HG02943 (cell line): ENCODE results near the gene CPT1B.

Experiments used
- ATAC-seq: cut with Tn5 transposase; IDR thresholded peaks from one replicate; pipeline ENCODE4 v1.9.1; 2021; ENCODE audit warnings: mild to moderate bottlenecking, low read depth, moderate library complexity; ENCODE audit not compliant: unreplicated experiment

Gene CPT1B

GRCh38 chr22:50587407-50587806 lies 9.2 kb upstream of the CPT1B start:
- no peak for ATAC-seq

- ATAC-seq, result no peak
Measured at GRCh38 chr22:50586416-50586815, 8.2 kb upstream of the CPT1B start.

GRCh38 chr22:50585781-50586180 lies 7.6 kb upstream of the CPT1B start:
- no peak for ATAC-seq

- no peak for ATAC-seq
Measured at GRCh38 chr22:50585238-50585637, 7.0 kb upstream of the CPT1B start.

- no peak for ATAC-seq
Measured at GRCh38 chr22:50584106-50585096, 6.2 kb upstream of the CPT1B start.

- ATAC-seq, result peak; percentile 14
Measured at GRCh38 chr22:50583294-50583861, 5.2 kb upstream of the CPT1B start.

GRCh38 chr22:50582493-50583293 lies 4.5 kb upstream of the CPT1B start, which contains the start of gene CHKB:
CHKB (minus strand) TSS chr22:50582849; CDS start chr22:50582781, 68 bp downstream.
- ATAC-seq, result peak; percentile 84

GRCh38 chr22:50581950-50582492 lies 3.8 kb upstream of the CPT1B start:
- ATAC-seq, result peak; percentile 26

GRCh38 chr22:50581031-50581949 lies 3.1 kb upstream of the CPT1B start:
- no peak for ATAC-seq

GRCh38 chr22:50579752-50580151 lies 1.5 kb upstream of the CPT1B start:
- ATAC-seq, result no peak

- ATAC-seq, result no peak
Measured at GRCh38 chr22:50578776-50579310, 616 bp upstream of the CPT1B start.

- ATAC-seq, result no peak
Measured at GRCh38 chr22:50577697-50577986, 585 bp downstream of the CPT1B start.

- ATAC-seq, result no peak
Measured at GRCh38 chr22:50576806-50577696, 1.2 kb downstream of the CPT1B start.

GRCh38 chr22:50576070-50576469 lies 2.2 kb downstream of the CPT1B start:
- no peak for ATAC-seq

- no peak for ATAC-seq
Measured at GRCh38 chr22:50575426-50575941, 2.7 kb downstream of the CPT1B start.

GRCh38 chr22:50574383-50574755 lies 3.9 kb downstream of the CPT1B start:
- no peak for ATAC-seq

GRCh38 chr22:50573491-50574382 lies 4.5 kb downstream of the CPT1B start:
- ATAC-seq, result no peak
